ENCODE measurements around the gene FAM83G.
"Not testable (repeated sequence)": the region's sequence is repeated elsewhere in the genome, so short reads cannot be mapped to it uniquely, and the experiment has no call there.

Gene FAM83G

DNA sequence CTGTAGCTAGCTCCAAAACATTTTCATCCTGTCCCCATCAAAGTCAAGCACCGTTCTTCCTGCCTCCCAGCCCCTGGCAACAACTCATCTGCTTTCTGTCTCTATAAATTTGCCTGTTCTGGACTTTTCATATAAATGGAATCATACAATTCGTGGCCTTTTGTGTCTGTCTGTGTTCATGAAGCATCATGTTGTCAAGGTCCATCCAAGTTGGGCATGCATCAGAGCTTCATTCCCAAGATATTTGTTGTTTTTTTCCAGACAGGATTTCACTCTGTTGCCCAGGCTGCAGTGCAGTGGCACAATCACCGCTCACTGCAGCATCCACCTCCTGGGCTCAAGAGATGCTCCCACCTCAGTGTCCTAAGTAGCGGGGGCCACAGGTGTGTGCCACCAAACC is 46.7 kb downstream of the FAM83G start:
- no peak overlapping the region for H3K4me3 Mint-ChIP-seq
- peaks cover 4% of the 10 kb centered on the region for H3K27me3 Mint-ChIP-seq
- intact Hi-C loops (cut with micrococcal nuclease) = no loop called here
- no peaks in the 10 kb centered on the region for H3K36me3 Mint-ChIP-seq (ENCODE audit: low read depth)
- no peaks in the 10 kb centered on the region for H3K4me1 Mint-ChIP-seq (ENCODE audit: low read depth)
- H3K9me3 Mint-ChIP-seq = no peaks in the 10 kb centered on the region
- no peak overlapping the region for H3K27ac Mint-ChIP-seq

DNA sequence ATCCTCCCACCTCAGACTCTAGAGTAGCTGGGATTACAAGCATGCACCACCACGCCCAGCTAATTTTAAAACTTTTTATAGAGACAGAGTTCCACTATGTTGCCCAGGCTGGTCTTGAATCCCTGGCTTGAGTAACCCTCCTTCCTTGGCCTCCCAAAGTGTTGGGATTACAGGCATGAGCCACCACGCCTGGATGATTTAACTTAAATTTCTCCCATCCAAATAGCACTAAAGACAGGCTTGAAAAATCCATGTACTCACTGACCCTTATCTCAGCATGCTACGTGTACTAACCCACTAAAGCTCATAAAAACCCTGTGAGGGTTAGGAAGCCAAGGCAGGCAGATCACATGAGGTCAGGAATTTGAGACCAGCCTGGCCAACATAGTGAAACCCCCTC is 48.0 kb downstream of the FAM83G start:
- H3K4me3 Mint-ChIP-seq = no peak overlapping the region
- no peaks in the 10 kb centered on the region for H3K36me3 Mint-ChIP-seq (ENCODE audit: low read depth)
- H3K27me3 Mint-ChIP-seq = peaks cover 2% of the 10 kb centered on the region
- no peaks in the 10 kb centered on the region for H3K4me1 Mint-ChIP-seq (ENCODE audit: low read depth)
- no peak overlapping the region for H3K27ac Mint-ChIP-seq
- intact Hi-C loops (cut with micrococcal nuclease) = no loop called here
- H3K9me3 Mint-ChIP-seq = no peaks in the 10 kb centered on the region

DNA sequence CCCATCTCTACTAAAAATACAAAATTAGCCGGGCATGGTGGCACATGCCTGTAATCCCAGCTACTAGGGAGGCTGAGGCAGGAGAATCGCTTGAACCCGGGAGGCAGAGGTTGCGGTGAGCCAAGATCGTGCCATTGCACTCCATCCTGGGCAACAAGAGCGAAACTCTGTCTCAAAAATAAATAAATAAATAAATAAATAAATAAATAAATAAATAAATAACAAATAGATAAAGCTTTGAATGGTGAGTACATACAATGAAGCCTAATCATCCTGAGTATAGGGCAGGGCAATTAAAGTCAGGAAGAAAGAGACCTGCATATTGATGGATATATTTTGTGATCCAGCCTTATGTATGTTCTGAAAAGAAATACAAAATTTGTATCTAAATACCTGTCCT is 48.5 kb downstream of the FAM83G start:
- H3K36me3 Mint-ChIP-seq (ENCODE audit: low read depth); H3K27ac Mint-ChIP-seq; H3K4me1 Mint-ChIP-seq (ENCODE audit: low read depth); H3K4me3 Mint-ChIP-seq; intact Hi-C loops (cut with micrococcal nuclease); H3K9me3 Mint-ChIP-seq; H3K27me3 Mint-ChIP-seq: not testable (repeated sequence)

DNA sequence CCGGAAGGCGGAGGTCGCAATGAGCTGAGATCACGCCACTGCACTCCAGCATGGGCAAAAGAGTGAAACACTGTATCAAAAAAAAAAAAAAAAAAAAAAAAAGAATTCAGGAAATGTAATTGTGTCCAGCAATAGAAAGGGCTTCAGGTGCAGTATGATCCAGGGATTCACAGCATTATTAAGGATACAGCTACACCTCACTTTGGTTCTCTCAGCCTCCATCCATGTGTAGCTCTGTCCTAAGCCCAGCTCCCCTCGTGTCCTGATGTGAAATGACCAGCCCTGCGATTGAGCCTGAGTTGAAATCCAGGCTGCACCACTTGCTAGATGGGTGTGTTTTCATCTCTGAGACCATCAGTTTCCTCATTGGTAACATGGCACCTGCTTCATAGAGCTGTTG is 49.6 kb downstream of the FAM83G start:
- Mint-ChIP-seq H3K27me3 (peaks cover 5% of the 10 kb centered on the region), H3K36me3 (ENCODE audit: low read depth) (no peaks in the 10 kb centered on the region), H3K9me3 (no peaks in the 10 kb centered on the region), H3K4me1 (ENCODE audit: low read depth) (no peaks in the 10 kb centered on the region), H3K4me3 (no peak overlapping the region), H3K27ac (no peak overlapping the region)
- intact Hi-C loops (cut with micrococcal nuclease) = no loop called here

DNA sequence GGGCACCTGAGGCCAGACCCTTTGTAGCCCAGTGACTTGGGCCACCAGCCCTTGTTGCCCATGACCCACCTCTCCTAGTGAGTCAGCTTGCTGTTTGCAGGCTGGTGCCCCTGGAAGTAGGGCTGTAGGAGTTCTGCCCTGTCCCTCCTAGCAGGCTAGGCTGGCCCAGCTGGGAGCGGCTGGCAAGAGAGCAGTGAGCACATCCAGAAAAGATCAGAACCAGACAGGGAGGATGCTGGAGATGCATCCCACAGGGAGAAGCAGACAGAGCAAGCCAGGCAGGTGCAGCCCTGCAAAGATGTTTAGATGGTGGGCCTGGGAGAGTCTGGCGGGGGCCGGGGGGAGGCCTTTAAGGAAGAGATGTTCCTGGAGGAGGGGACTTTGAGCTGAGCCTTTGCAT is 50.2 kb downstream of the FAM83G start:
- intact Hi-C loops (cut with micrococcal nuclease) = no loop called here
- no peaks in the 10 kb centered on the region for H3K36me3 Mint-ChIP-seq (ENCODE audit: low read depth)
- H3K27me3 Mint-ChIP-seq = peaks cover 6% of the 10 kb centered on the region
- H3K4me1 Mint-ChIP-seq (ENCODE audit: low read depth) = no peaks in the 10 kb centered on the region
- no peak overlapping the region for H3K27ac Mint-ChIP-seq
- H3K4me3 Mint-ChIP-seq = no peak overlapping the region
- H3K9me3 Mint-ChIP-seq = no peaks in the 10 kb centered on the region

DNA sequence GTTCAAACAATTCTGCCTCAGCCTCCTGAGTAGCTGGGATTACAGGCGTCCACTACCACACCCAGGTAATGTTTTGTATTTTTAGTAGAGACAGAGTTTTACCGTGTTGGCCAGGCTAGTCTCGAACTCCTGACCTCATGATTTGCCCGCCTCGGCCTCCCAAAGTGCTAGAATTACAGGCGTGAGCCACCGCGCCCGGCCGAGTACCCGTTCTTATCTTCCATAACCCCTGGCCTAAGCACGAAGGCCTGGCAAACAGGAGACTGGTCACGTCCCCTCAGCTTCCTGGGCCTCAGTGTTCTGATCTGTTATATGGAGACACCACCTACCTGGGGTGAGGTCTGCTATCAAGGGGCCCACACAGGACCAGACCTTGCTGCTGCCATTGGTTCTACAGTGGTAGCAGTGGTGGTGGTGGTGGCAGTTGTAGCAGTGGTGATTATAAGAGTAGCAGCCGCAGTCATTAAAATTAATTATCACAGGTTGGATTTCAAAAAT is 51.3 kb downstream of the FAM83G start:
- no peaks in the 10 kb centered on the region for H3K36me3 Mint-ChIP-seq (ENCODE audit: low read depth)
- no peaks in the 10 kb centered on the region for H3K9me3 Mint-ChIP-seq
- intact Hi-C loops (cut with micrococcal nuclease) = no loop called here
- no peak overlapping the region for H3K4me3 Mint-ChIP-seq
- no peak overlapping the region for H3K27ac Mint-ChIP-seq
- no peaks in the 10 kb centered on the region for H3K4me1 Mint-ChIP-seq (ENCODE audit: low read depth)
- H3K27me3 Mint-ChIP-seq = peaks cover 6% of the 10 kb centered on the region

DNA sequence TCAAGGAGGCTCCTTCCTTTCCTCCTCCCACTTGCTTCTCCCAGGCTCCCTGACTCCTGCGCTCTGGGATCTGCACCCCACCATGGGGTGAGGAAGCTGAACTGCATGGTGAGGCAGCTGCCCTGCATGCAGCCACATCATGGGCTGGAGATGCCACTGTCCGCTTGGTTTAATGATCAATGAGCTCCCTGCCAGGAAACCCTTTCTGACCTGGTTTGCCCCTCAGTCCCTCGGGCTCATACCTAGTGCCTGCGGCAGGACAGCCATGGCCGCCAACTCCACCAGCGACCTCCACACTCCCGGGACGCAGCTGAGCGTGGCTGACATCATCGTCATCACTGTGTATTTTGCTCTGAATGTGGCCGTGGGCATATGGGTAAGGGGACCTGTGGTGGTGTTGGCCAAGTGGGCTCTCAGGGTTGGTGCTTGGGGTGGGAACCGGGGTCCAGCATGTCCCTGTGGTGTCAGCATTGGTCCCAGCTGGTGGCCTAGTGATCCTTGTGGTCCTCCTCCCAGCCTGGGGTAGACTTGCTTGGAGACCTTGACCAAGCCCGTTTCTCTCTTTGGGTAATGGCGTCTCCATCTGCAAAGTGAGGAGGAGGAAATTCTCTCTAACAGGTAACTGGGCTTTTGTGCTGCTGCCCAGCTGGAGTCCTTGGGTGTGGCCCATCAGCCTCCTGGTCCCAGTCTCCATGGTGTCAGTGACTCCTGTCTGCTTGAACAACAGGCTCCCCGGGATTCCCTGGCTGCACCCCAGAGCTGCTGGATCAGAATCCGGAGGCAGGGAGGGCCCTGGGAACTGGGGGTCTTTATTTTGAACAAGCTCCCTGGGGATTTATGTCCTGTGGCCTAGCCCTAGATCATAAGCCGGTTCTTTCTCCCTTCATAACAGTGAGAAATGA is 52.4 kb downstream of the FAM83G start, which contains the start of gene SLC5A10:
TSS of gene SLC5A10 (plus strand) at position 225 of the 902 bp plus-strand sequence. CDS start at position 266, 41 bp downstream.
- intact Hi-C loops (cut with micrococcal nuclease) = no loop called here
- no peak within 1 kb of the TSS for H3K4me3 Mint-ChIP-seq
- H3K27me3 Mint-ChIP-seq = peaks cover 6% of the 10 kb centered on the region
- H3K27ac Mint-ChIP-seq = no peak within 1 kb of the TSS
- H3K36me3 Mint-ChIP-seq (ENCODE audit: low read depth) = no peaks in the 10 kb centered on the region
- H3K4me1 Mint-ChIP-seq (ENCODE audit: low read depth) = no peaks in the 10 kb centered on the region
- no peaks in the 10 kb centered on the region for H3K9me3 Mint-ChIP-seq

DNA sequence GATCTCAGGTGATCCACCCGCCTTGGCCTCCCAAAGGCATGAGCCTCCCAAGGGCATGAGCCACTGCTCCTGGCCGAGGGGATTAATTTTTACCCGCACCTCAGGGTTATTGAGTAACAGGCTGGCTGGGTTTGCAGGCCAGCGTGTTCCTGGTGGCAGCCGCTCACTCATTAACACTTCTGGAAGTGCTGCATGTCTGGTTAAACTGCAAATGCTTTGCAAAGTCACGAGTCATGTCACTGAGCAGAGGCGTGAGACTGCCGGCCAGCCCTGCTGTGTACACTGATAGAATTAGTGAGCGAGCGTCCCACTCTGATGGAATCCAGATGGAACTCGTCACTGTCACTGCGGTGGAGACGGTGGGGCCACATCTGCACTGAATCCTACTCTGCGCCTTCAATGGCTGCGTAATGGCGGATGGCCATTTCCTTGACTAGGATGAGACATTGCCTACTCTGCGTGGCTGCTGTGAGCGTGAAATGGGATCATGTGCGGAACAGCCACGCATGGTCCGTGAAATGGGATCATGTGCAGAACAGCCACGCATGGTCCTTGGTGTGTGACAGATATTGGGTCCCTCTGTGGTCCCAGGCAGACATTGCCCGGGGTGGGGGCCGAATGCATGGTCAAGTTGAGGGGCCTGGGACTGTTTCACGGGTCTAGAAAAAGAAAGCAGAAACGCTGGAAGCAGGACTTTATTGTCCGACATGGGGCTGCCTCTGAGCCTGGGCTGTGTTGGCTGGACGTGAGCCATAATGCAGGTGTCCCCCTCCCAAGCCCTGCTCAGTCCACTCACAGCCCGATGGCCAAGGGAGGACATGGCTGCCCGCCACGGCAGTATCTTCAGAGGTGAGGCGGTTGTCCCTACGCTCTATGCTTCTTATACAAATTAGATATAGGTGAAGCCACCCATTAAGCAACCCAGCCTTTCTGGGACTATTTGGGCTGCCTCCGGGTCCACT is 53.3 kb downstream of the FAM83G start:
- Mint-ChIP-seq H3K36me3 (ENCODE audit: low read depth) (no peaks in the 10 kb centered on the region), H3K4me1 (ENCODE audit: low read depth) (no peaks in the 10 kb centered on the region), H3K9me3 (no peaks in the 10 kb centered on the region), H3K4me3 (no peak overlapping the region), H3K27me3 (peaks cover 8% of the 10 kb centered on the region), H3K27ac (no peak overlapping the region)
- intact Hi-C loops (cut with micrococcal nuclease) = no loop called here

DNA sequence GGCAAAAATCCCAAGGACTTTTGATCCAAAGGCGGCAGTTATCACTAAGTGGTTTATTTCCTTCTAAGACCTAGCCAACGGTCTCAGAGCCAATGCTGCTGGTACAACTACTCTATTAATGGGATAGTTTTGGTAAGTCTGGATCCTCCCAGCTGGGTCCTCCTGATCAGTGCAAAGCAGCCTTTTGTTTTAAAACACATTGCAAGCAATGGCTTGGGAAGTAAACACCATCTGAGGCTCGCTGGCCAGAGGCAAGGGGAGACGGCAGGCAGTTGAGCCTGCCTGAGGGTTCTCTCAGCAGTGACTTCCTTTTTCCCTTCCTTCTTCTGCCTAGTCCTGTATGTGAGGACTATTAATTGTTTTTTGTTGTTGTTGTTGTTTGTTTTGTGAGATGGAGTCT is 54.2 kb downstream of the FAM83G start:
- Mint-ChIP-seq H3K9me3 (no peaks in the 10 kb centered on the region), H3K36me3 (ENCODE audit: low read depth) (no peaks in the 10 kb centered on the region), H3K27me3 (peaks cover 12% of the 10 kb centered on the region), H3K27ac (no peak overlapping the region), H3K4me3 (no peak overlapping the region), H3K4me1 (ENCODE audit: low read depth) (no peaks in the 10 kb centered on the region)
- intact Hi-C loops (cut with micrococcal nuclease) = no loop called here

DNA sequence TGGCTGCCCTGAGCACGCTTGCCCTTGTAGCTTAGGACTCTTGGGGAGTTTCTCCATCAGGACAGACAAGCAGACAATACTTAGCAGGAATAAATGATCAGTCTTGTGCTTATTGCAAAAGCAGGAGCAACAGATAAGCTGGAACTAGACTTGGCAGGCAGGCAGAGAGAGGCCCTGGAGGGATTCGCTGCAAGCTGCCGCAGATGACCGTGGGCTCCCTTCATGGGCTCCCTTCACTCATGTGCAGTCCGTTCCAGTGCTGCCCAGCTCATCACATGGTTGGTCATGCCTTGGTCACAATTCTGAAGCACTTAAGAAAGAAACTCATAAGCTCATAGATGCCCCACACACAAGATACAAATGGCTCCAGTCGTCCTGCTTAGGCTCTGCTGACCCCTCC is 55.0 kb downstream of the FAM83G start:
- no peak overlapping the region for H3K27ac Mint-ChIP-seq
- H3K36me3 Mint-ChIP-seq (ENCODE audit: low read depth) = no peaks in the 10 kb centered on the region
- no peaks in the 10 kb centered on the region for H3K9me3 Mint-ChIP-seq
- H3K27me3 Mint-ChIP-seq = peaks cover 12% of the 10 kb centered on the region
- H3K4me1 Mint-ChIP-seq (ENCODE audit: low read depth) = no peaks in the 10 kb centered on the region
- no peak overlapping the region for H3K4me3 Mint-ChIP-seq
- intact Hi-C loops (cut with micrococcal nuclease) = no loop called here

DNA sequence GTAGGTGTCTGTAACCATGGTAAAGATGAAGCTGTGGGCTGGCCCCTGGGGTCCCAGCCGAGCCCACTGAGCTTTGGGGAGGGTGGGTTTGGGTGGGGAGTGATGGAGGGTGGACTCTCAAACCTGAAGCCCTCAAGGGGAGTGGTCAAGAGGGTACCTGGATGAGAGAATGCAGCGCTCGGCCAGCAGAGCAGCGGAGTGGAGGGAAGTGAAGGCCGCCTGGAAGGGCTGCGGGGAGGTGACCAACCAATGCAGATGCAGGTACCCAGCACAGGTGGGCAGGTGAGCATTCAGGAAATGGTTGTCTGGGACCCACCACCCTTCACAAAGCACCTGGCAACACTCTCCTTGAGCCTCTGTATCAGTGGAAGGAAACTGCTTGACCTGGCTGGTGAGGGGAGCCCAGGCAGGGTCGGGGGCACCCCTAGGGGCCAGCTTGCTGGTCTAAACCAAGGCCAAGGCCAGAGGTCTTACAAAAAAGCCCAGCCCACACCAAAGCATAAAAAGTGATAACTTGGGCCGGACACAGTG is 56.0 kb downstream of the FAM83G start:
- Mint-ChIP-seq H3K36me3 (ENCODE audit: low read depth) (no peaks in the 10 kb centered on the region), H3K4me3 (no peak overlapping the region)

DNA sequence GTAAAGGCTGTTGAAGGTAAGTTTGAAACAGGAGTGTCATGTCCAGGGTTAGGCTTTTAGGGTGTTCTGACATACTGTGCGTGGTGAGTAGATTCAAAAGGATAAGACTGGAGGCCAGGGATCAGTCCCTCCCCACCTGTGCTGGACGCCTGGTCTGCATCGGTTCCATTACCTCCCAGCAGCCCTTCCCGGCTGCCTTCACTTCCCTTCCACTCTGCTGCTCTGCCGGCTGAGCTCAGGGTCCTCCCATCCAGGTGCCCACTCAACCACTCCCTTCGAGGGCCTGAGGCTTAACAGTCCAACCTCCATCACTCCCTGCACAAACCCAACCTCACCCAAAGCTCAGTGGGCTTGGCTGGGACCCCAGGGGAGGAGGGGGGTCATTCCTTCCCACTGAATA is 56.7 kb downstream of the FAM83G start:
- Mint-ChIP-seq H3K4me1 (ENCODE audit: low read depth) (no peaks in the 10 kb centered on the region), H3K4me3 (no peak overlapping the region), H3K9me3 (no peaks in the 10 kb centered on the region), H3K27me3 (peaks cover 12% of the 10 kb centered on the region), H3K27ac (no peak overlapping the region), H3K36me3 (ENCODE audit: low read depth) (no peaks in the 10 kb centered on the region)
- intact Hi-C loops (cut with micrococcal nuclease) = no loop called here

More for the DNA sequence above, 56.0 kb downstream of the FAM83G start:
- intact Hi-C loops (cut with micrococcal nuclease) = no loop called here
- H3K4me1 Mint-ChIP-seq (ENCODE audit: low read depth) = no peaks in the 10 kb centered on the region
- no peak overlapping the region for H3K27ac Mint-ChIP-seq
- H3K27me3 Mint-ChIP-seq = peaks cover 12% of the 10 kb centered on the region
- H3K9me3 Mint-ChIP-seq = no peaks in the 10 kb centered on the region

DNA sequence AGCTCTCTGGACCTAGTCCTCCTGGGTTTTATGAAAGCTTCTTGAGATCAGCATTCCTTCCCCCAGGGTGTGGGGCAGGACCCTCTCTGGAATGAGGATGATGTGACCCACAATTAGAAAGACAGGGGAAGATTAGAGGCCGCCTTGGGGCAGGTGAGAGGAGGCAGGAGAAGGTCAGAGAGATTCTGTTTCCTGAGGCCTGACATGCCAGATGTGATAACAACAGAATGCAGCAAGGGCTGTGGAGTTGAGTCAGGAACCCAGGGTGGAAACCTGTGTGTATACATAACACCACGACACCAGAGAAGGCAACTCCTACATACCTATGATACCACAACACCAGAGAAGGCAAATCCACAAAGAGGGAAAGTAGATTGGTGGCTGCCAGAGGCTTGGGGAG is 58.0 kb downstream of the FAM83G start:
- H3K36me3 Mint-ChIP-seq (ENCODE audit: low read depth) = no peaks in the 10 kb centered on the region
- no peak overlapping the region for H3K4me3 Mint-ChIP-seq
- H3K27me3 Mint-ChIP-seq = peaks cover 15% of the 10 kb centered on the region
- intact Hi-C loops (cut with micrococcal nuclease) = no loop called here
- H3K27ac Mint-ChIP-seq = no peak overlapping the region
- H3K4me1 Mint-ChIP-seq (ENCODE audit: low read depth) = no peaks in the 10 kb centered on the region
- H3K9me3 Mint-ChIP-seq = no peaks in the 10 kb centered on the region

DNA sequence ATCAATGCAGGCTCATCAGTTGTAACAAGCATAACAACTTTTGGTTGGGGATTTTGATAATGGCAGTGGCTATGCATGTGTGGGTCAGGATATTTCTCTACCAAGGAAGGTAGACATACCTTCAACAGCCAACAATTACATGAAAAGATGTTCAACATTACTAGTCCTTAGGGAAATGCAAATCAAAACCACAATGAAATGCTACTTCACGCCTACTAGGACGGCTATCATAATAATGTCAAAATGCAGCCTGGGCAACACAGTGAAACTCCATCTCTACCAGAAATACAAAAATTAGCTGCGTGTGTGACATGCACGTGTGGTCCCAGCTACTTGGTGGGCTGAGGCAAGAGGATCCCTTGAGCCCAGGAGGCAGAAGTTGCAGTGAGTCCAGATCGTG is 59.9 kb downstream of the FAM83G start:
- Mint-ChIP-seq H3K27me3 (peaks cover 15% of the 10 kb centered on the region), H3K9me3 (no peaks in the 10 kb centered on the region), H3K27ac (no peak overlapping the region), H3K36me3 (ENCODE audit: low read depth) (no peaks in the 10 kb centered on the region), H3K4me3 (no peak overlapping the region), H3K4me1 (ENCODE audit: low read depth) (no peaks in the 10 kb centered on the region)
- intact Hi-C loops (cut with micrococcal nuclease) = no loop called here
